ENCODE results near the gene HSPA12A.

Gene HSPA12A

GRCh38 chr10:116688741-116689495 is 53.4 kb downstream of the HSPA12A start:
- DNase-seq = no peak

- no peak for DNase-seq
These were observed 54.1 kb downstream of the HSPA12A start for GRCh38 chr10:116688241-116688711.

- no peak for DNase-seq
These were observed 54.7 kb downstream of the HSPA12A start for GRCh38 chr10:116687633-116688032.

- no peak for DNase-seq
These were observed 55.7 kb downstream of the HSPA12A start for GRCh38 chr10:116686632-116687031.

GRCh38 chr10:116685807-116686206 is 56.6 kb downstream of the HSPA12A start:
- no peak for DNase-seq

GRCh38 chr10:116684781-116685180 is 57.6 kb downstream of the HSPA12A start:
- DNase-seq = no peak

GRCh38 chr10:116683821-116684220 is 58.5 kb downstream of the HSPA12A start:
- DNase-seq = no peak

- DNase-seq = no peak
These were observed 59.2 kb downstream of the HSPA12A start for GRCh38 chr10:116683166-116683565.

- DNase-seq = no peak
These were observed 63.0 kb downstream of the HSPA12A start for GRCh38 chr10:116679351-116679750.

GRCh38 chr10:116676633-116677032 is 65.7 kb downstream of the HSPA12A start:
- no peak for DNase-seq

- no peak for DNase-seq
These were observed 66.2 kb downstream of the HSPA12A start for GRCh38 chr10:116676118-116676517.

GRCh38 chr10:116674901-116675423 is 67.4 kb downstream of the HSPA12A start:
- no peak for DNase-seq

- DNase-seq = no peak
These were observed 68.5 kb downstream of the HSPA12A start for GRCh38 chr10:116673866-116674265.

- DNase-seq = no peak
These were observed 69.5 kb downstream of the HSPA12A start for GRCh38 chr10:116672891-116673290.

- no peak for DNase-seq
These were observed 71.0 kb downstream of the HSPA12A start for GRCh38 chr10:116671274-116671926.

- no peak for DNase-seq
These were observed 71.7 kb downstream of the HSPA12A start for GRCh38 chr10:116670706-116671105.

GRCh38 chr10:116669832-116670644 is 72.3 kb downstream of the HSPA12A start:
- no peak for DNase-seq

- no peak for DNase-seq
These were observed 73.3 kb downstream of the HSPA12A start for GRCh38 chr10:116669080-116669479.

GRCh38 chr10:116668446-116668845 is 73.9 kb downstream of the HSPA12A start:
- no peak for DNase-seq

- no peak for DNase-seq
These were observed 74.3 kb downstream of the HSPA12A start for GRCh38 chr10:116668018-116668417.

GRCh38 chr10:116667484-116667883 is 74.9 kb downstream of the HSPA12A start:
- no peak for DNase-seq

- no peak for DNase-seq
These were observed 76.7 kb downstream of the HSPA12A start for GRCh38 chr10:116665541-116666125.

- DNase-seq = no peak
These were observed 77.7 kb downstream of the HSPA12A start for GRCh38 chr10:116664631-116665030.
